H1 (cell line): ENCODE measurements around the gene ADARB2. TPM values are rescaled to one million over a fixed set of nuclear protein-coding genes. Genes with fewer than 3 reads are reported as not detected.
A peak's percentile ranks its signal among the peaks of the same experiment; 100 is the strongest.

Experiments
- CTCF ChIA-PET: fragments of 300-600 bp; sonication (Branson Sonifier 250); formaldehyde crosslinking; loops from one replicate; lab custom pipeline; 2021; ENCODE audit not compliant: partially characterized antibody; lab: Charles Lee
- POLR2A ChIA-PET: fragments of 300-600 bp; sonication (Branson Sonifier 250); formaldehyde crosslinking; loops from one replicate; lab custom pipeline; 2021; ENCODE audit warnings: inconsistent platforms; ENCODE audit not compliant: partially characterized antibody; lab: Charles Lee
- DNase-seq, 2 experiments: peaks; one replicate each; pipeline versions ENCODE4 v3.0.0 to v3.0.0-alpha.2; 2010 to 2022; ENCODE audit warnings: low spot score in 2 of 2, low read depth in 1 of 2, mixed read lengths in 1 of 2
- FAIRE-seq: peaks from 2 replicates; lab custom pipeline; 2011; peaks lifted over from hg19 to GRCh38; lab: Jason Lieb, UNC
- H2AFZ ChIP-seq: 2 replicates; pipeline ENCODE4 v1.8.1; 2012; ENCODE audit warnings: low read length, inconsistent platforms
- H2AK5ac ChIP-seq: 2 replicates; pipeline ENCODE4 v1.6.1; 2013; ENCODE audit warnings: low read depth, low read length
- H2BK120ac ChIP-seq: replicated peaks from 2 replicates; pipeline ENCODE3; 2013; ENCODE audit warnings: low read depth, low read length, inconsistent platforms
- H2BK12ac ChIP-seq: 2 replicates; pipeline ENCODE4 v1.6.1; 2013; ENCODE audit warnings: low read depth, low read length
- H2BK15ac ChIP-seq: 2 replicates; pipeline ENCODE4 v1.6.1; 2013; ENCODE audit warnings: low read length
- H2BK20ac ChIP-seq: 2 replicates; pipeline ENCODE4 v1.6.1; 2013; ENCODE audit warnings: low read length
- H2BK5ac ChIP-seq: 2 replicates; pipeline ENCODE4 v1.6.1; 2013; ENCODE audit warnings: low read depth, low read length
- H3K14ac ChIP-seq: 2 replicates; pipeline ENCODE4 v1.6.1; 2013; ENCODE audit warnings: inconsistent platforms; ENCODE audit not compliant: insufficient read length
- H3K18ac ChIP-seq: 2 replicates; pipeline ENCODE4 v1.6.1; 2013; ENCODE audit warnings: low read length; ENCODE audit errors: extremely low read depth
- H3K23ac ChIP-seq: 2 replicates; pipeline ENCODE4 v1.6.1; 2013; ENCODE audit warnings: inconsistent platforms; ENCODE audit not compliant: insufficient read length
- H3K23me2 ChIP-seq: 2 replicates; pipeline ENCODE4 v1.6.1; 2013; ENCODE audit warnings: low read depth, low read length
- H3K27ac ChIP-seq: 2 replicates; pipeline ENCODE4 v1.6.1; 2011; ENCODE audit warnings: low read depth, low read length, inconsistent platforms
- H3K27me3 ChIP-seq, 4 experiments: replicated peaks in 1 of 4; 1 replicate in 1 of 4; 2 replicates in 3 of 4; pipeline versions ENCODE4 v1.6.1 to v1.8.1; 2011 to 2013; ENCODE audit warnings: low read length in 3 of 4, mild to moderate bottlenecking in 3 of 4, inconsistent platforms in 2 of 4, mixed read lengths in 2 of 4, moderate library complexity in 1 of 4; ENCODE audit not compliant: control insufficient read depth in 3 of 4, insufficient read depth in 3 of 4; ENCODE audit errors: extremely low read depth in 1 of 4
- H3K36me3 ChIP-seq, 4 experiments: 2 replicates each; pipeline versions ENCODE4 v1.6.1 to v1.8.1; 2011 to 2013; ENCODE audit warnings: mild to moderate bottlenecking in 4 of 4, low read length in 3 of 4, moderate library complexity in 2 of 4, control low read depth in 1 of 4, inconsistent platforms in 1 of 4; ENCODE audit not compliant: insufficient read depth in 4 of 4, control insufficient read depth in 2 of 4
- H3K4ac ChIP-seq: replicated peaks from 2 replicates; pipeline ENCODE3; 2013; ENCODE audit warnings: low read length, low read depth, mixed read lengths, inconsistent platforms; ENCODE audit not compliant: insufficient read length
- H3K4me1 ChIP-seq, 4 experiments: replicated peaks in 1 of 4; 1 replicate in 1 of 4; 2 replicates in 3 of 4; pipeline versions ENCODE4 v1.6.1 to v1.8.1; 2011 to 2013; ENCODE audit warnings: low read length in 3 of 4, inconsistent platforms in 2 of 4, mixed read lengths in 1 of 4; ENCODE audit not compliant: insufficient read depth in 4 of 4, control insufficient read depth in 3 of 4
- H3K4me2 ChIP-seq, 2 experiments: 2 replicates each; pipeline versions ENCODE4 v1.6.1 to v1.8.1; 2011 to 2013; ENCODE audit warnings: low read depth in 2 of 2, low read length in 2 of 2, control low read depth in 1 of 2, inconsistent platforms in 1 of 2, mild to moderate bottlenecking in 1 of 2; ENCODE audit not compliant: insufficient read depth in 1 of 2
- H3K4me3 ChIP-seq, 4 experiments: fragments of 200-600, 300-600 bp in 1 of 4; sonication (generic), shearing (Covaris generic), sonication (Bioruptor Twin) in 1 of 4; 2 replicates each; pipeline versions ENCODE4 v1.5.1 to v1.8.1; 2011 to 2016; ENCODE audit warnings: low read length in 4 of 4, low read depth in 3 of 4, control low read depth in 2 of 4, inconsistent platforms in 2 of 4, mild to moderate bottlenecking in 2 of 4, mixed read lengths in 1 of 4, moderate library complexity in 1 of 4; ENCODE audit not compliant: insufficient read depth in 2 of 4; ENCODE audit errors: extremely low read depth in 1 of 4
- H3K56ac ChIP-seq: replicated peaks from 2 replicates; pipeline ENCODE3; 2013; ENCODE audit warnings: low read depth, mild to moderate bottlenecking, mixed read lengths, low read length, inconsistent platforms; ENCODE audit not compliant: insufficient read length
- H3K79me1 ChIP-seq: 2 replicates; pipeline ENCODE4 v1.6.1; 2013; ENCODE audit warnings: low read depth, low read length, control low read depth
- H3K79me2 ChIP-seq, 2 experiments: 2 replicates each; pipeline versions ENCODE4 v1.6.1 to v1.8.1; 2012 to 2013; ENCODE audit warnings: low read length in 2 of 2, mild to moderate bottlenecking in 2 of 2, inconsistent platforms in 1 of 2; ENCODE audit not compliant: insufficient read depth in 2 of 2, control insufficient read depth in 1 of 2
- H3K9ac ChIP-seq, 4 experiments: replicated peaks in 1 of 4; 1 replicate in 1 of 4; 2 replicates in 3 of 4; pipeline versions ENCODE4 v1.6.1 to v1.8.1; 2011 to 2013; ENCODE audit warnings: low read depth in 3 of 4, low read length in 3 of 4, control low read depth in 2 of 4, mild to moderate bottlenecking in 2 of 4, moderate library complexity in 2 of 4, inconsistent platforms in 1 of 4; ENCODE audit errors: extremely low read depth in 1 of 4
- H3K9me3 ChIP-seq, 2 experiments: 2 replicates each; pipeline versions ENCODE4 v1.6.1 to v1.8.1; 2012 to 2013; ENCODE audit warnings: mild to moderate bottlenecking in 2 of 2, moderate library complexity in 2 of 2, control low read depth in 1 of 2, inconsistent platforms in 1 of 2, low read depth in 1 of 2, low read length in 1 of 2, mixed read lengths in 1 of 2; ENCODE audit not compliant: insufficient read depth in 2 of 2
- H4K20me1 ChIP-seq, 2 experiments: replicated peaks in 1 of 2; 2 replicates each; pipeline versions ENCODE3 to v1.8.1; 2011 to 2013; ENCODE audit warnings: inconsistent platforms in 2 of 2, low read length in 2 of 2, mild to moderate bottlenecking in 1 of 2; ENCODE audit not compliant: insufficient read depth in 2 of 2, control insufficient read depth in 1 of 2
- H4K5ac ChIP-seq: 2 replicates; pipeline ENCODE4 v1.6.1; 2013; ENCODE audit warnings: low read length, low read depth, mixed read lengths, inconsistent platforms; ENCODE audit not compliant: insufficient read length
- H4K8ac ChIP-seq: 2 replicates; pipeline ENCODE4 v1.8.0; 2013; ENCODE audit warnings: mild to moderate bottlenecking, moderate library complexity, low read length, inconsistent platforms; ENCODE audit not compliant: insufficient read depth; ENCODE audit errors: extremely low read depth
- H4K91ac ChIP-seq: replicated peaks from 2 replicates; pipeline ENCODE3; 2013; ENCODE audit warnings: low read length, mixed read lengths, inconsistent platforms; ENCODE audit not compliant: insufficient read length
- EZH2 ChIP-seq: fragments of 200-600 bp; sonication (generic); IDR thresholded peaks from 2 replicates; pipeline ENCODE4 v1.7.1; 2012; ENCODE audit warnings: low read depth, mild to moderate bottlenecking, moderate library complexity, low read length, inconsistent platforms; ENCODE audit not compliant: severe bottlenecking
- KDM4A ChIP-seq: IDR thresholded peaks from one replicate; pipeline ENCODE4 v1.7.1; 2012; ENCODE audit warnings: low read depth, mild to moderate bottlenecking, moderate library complexity, low read length, inconsistent platforms; ENCODE audit not compliant: severe bottlenecking
- WGBS, 2 experiments: shearing (Covaris generic) in 1 of 2; methylation state at CpG; one replicate each; pipeline versions ENCODE4 v1.1.6 to v1.1.7; 2013 to 2015; ENCODE audit warnings: low lambda C conversion rate in 2 of 2, mixed read lengths in 2 of 2, inconsistent platforms in 1 of 2, low coverage in 1 of 2, missing lambda C conversion rate in 1 of 2; ENCODE audit not compliant: insufficient replicate concordance in 2 of 2, insufficient coverage in 1 of 2, insufficient read length in 1 of 2; ENCODE audit errors: extremely low coverage in 1 of 2, missing lambda C conversion rate in 1 of 2; 5-methylcytosine and 5-hydroxymethylcytosine counted together
- polyA plus RNA-seq, 7 experiments: library from polyadenylated mRNA; depleted of rRNA in 3 of 7; stranded (reverse) in 5 of 7; unstranded in 2 of 7; fragments of >200 nt in 5 of 7; fragments of 200-250 nt in 2 of 7; gene quantifications; 1 replicate in 5 of 7; 2 replicates in 1 of 7; 4 replicates in 1 of 7; pipeline versions ENCODE4 v1.2.1 to v1.2.3, GENCODE V29; 2011 to 2013; ENCODE audit warnings: missing spikeins in 2 of 7, mixed read lengths in 2 of 7
- total RNA-seq: library from RNA; stranded (reverse); fragmentation: NEBNext Ultra II Directional; extraction: Animal tissue kit (Norgen Biotek cat#: 25700); gene quantifications from 2 replicates; pipeline ENCODE4 v1.2.1, GENCODE V29; 2021

ADARB2 gene
- total and polyA plus RNA-seq, 2 of the 8 experiments (the other 6 are each of a cell fraction or from before 2014, with no cell fraction given), result 2.2 to 2.8 TPM

DNA sequence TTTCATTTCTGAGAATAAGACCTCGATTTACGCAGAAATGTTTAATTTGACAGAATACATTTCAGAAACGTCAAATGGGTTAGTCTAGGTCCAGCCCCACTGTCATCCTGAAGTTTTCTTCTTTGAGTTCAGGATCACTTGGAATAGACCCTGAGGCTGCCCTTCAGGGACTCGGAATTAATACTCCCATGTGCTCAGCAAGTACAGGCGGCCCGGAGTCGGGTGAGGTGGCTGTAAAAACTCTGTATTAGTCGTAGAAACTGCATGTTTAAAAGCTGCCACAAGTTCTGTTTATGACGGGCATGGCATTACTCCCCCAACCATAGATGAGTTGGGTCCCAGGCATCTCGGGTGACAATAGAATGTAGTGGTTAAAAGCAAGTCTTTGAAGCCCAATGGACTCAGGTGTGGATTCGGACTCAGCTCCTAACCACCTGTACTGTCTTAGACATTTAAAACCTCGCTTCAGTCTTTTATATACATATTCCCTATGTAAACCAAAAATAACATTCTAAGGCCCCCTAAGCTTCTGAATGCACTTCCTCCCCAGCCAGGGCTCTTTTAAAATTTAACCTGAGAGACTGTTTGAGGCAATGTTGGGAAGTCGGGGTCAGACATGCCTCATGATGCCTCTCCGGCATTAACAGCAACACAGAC is 216.3 kb downstream of the ADARB2 start:
- no peak overlapping the region for H2BK20ac ChIP-seq
- no peak overlapping the region for H2BK12ac ChIP-seq
- no peak overlapping the region for H2BK120ac ChIP-seq
- DNase-seq (peak in 1 of 2 experiments; percentile 46), FAIRE-seq (no peak)
- no peak overlapping the region for H2AFZ ChIP-seq
- TF ChIP-seq EZH2 (no peak), KDM4A (no peak)
- H3K56ac ChIP-seq, result no peak overlapping the region
- H3K27me3 ChIP-seq, result no peaks in the 10 kb centered on the region
- no peak overlapping the region for H2AK5ac ChIP-seq
- no peak overlapping the region for H4K5ac ChIP-seq
- H3K79me2 ChIP-seq, result no peaks in the 10 kb centered on the region; a peak in 1 of 4 replicates
- H3K14ac ChIP-seq, result no peak overlapping the region
- H3K4me2 ChIP-seq, result no peak overlapping the region
- ChIA-PET POLR2A (interaction anchor here (1.0 kb wide), 1 partner anchor 13 kb away, joined by 3 read pairs; no protein-coding TSS in a partner anchor), CTCF (interaction anchor here (0.9 to 1.3 kb wide), 2 partner anchors 200 to 1619 kb away, joined by 3 read pairs; no protein-coding TSS in a partner anchor)
- H3K9me3 ChIP-seq, result 0 out of 4 replicates have a peak, but pooled peaks cover 0 to 3% of the 10 kb centered on the region in 2 experiments
- H3K4me3 ChIP-seq, result no peak overlapping the region
- 84% methylated on average over 14 of the region's 14 CpGs; no CpG with 5 or more reads in 1 of the 2 experiments for WGBS, 2 experiments
- H2BK5ac ChIP-seq, result no peak overlapping the region
- H3K36me3 ChIP-seq, result no peaks in the 10 kb centered on the region
- no peak overlapping the region for H2BK15ac ChIP-seq
- H4K20me1 ChIP-seq, result peaks cover 0 to 4% of the 10 kb centered on the region in 2 experiments
- H3K79me1 ChIP-seq, result peaks cover 3% of the 10 kb centered on the region; the same call in 1 of the 2 replicates
- H3K9ac ChIP-seq, result no peak overlapping the region
- H3K23ac ChIP-seq, result no peak overlapping the region
- 0 out of 2 replicates have a peak overlapping the region, but pooled peaks have one; percentile 25 for H3K18ac ChIP-seq
- H3K23me2 ChIP-seq, result no peaks in the 10 kb centered on the region; the same call in 1 of the 2 replicates
- H3K4ac ChIP-seq, result no peak overlapping the region
- H4K91ac ChIP-seq, result no peak overlapping the region
- H3K27ac ChIP-seq, result no peak overlapping the region
- no peak overlapping the region for H4K8ac ChIP-seq
- H3K4me1 ChIP-seq, result peaks cover 0 to 15% (median 12%) of the 10 kb centered on the region in 4 experiments; a peak in 6 of 7 replicates
